Measurements from ENCODE around the gene TRNP1. TPM values are rescaled to one million over a fixed set of nuclear protein-coding genes. Genes with fewer than 3 reads are reported as not detected.

Gene TRNP1
- total RNA-seq, 2 experiments from 2014 or later = 0.19 to 0.20 TPM

GRCh38 chr1:27005648-27006496 is 12.4 kb downstream of the TRNP1 start:
- no peak for ATAC-seq (ENCODE audit: poor library complexity)
- CTCF ChIA-PET = no interaction called here
- no peak overlapping the region for H3K4me3 Mint-ChIP-seq

GRCh38 chr1:27006683-27007082 is 13.2 kb downstream of the TRNP1 start:
- H3K27ac ChIP-seq (ENCODE audit: low read depth in 1 of 2, low read length in 2 of 2) = no peak overlapping the region
- Mint-ChIP-seq H3K36me3 (ENCODE audit: low read depth) (no peaks in the 10 kb centered on the region), H3K4me3 (no peak overlapping the region), H3K4me1 (ENCODE audit: low read depth) (no peaks in the 10 kb centered on the region), H3K27me3 (peaks cover 29% of the 10 kb centered on the region), H3K27ac (no peak overlapping the region), H3K9me3 (no peaks in the 10 kb centered on the region)
- H3K4me1 ChIP-seq (ENCODE audit: insufficient read depth, low read length) = no peaks in the 10 kb centered on the region
- ChIA-PET POLR2A (no interaction called here), CTCF (no interaction called here)
- no peak for DNase-seq
- no peak for ATAC-seq (ENCODE audit: poor library complexity)
- peaks cover 8 to 11% of the 10 kb centered on the region in 2 experiments for H3K27me3 ChIP-seq (ENCODE audit: control insufficient read depth in 1 of 2, insufficient read depth in 2 of 2, low read length in 2 of 2)
- intact Hi-C loops (cut with DNase I, micrococcal nuclease) = no loop called here
- H3K9me3 ChIP-seq (ENCODE audit: control insufficient read depth in 1 of 2, insufficient read depth in 1 of 2, low read length in 2 of 2) = no peaks in the 10 kb centered on the region
- no peaks in the 10 kb centered on the region for H3K36me3 ChIP-seq (ENCODE audit: insufficient read depth, low read length)
- no peak overlapping the region for H3K4me3 ChIP-seq (ENCODE audit: low read length)
- TF ChIP-seq CTCF (IDR thresholded peaks at IDR 0.05) = no peak

More at GRCh38 chr1:27005648-27006496, 12.4 kb downstream of the TRNP1 start:
- POLR2A ChIA-PET = no interaction called here
- no peak overlapping the region for H3K27ac Mint-ChIP-seq
- Histone ChIP-seq H3K9me3 (ENCODE audit: control insufficient read depth in 1 of 2, insufficient read depth in 1 of 2, low read length in 2 of 2) (no peaks in the 10 kb centered on the region), H3K27me3 (ENCODE audit: control insufficient read depth in 1 of 2, insufficient read depth in 2 of 2, low read length in 2 of 2) (peaks cover 0 to 6% of the 10 kb centered on the region in 2 experiments), H3K36me3 (ENCODE audit: insufficient read depth, low read length) (no peaks in the 10 kb centered on the region), H3K4me3 (ENCODE audit: low read length) (no peak overlapping the region), H3K27ac (ENCODE audit: low read depth in 1 of 2, low read length in 2 of 2) (no peak overlapping the region), H3K4me1 (ENCODE audit: insufficient read depth, low read length) (no peaks in the 10 kb centered on the region)
- H3K4me1 Mint-ChIP-seq (ENCODE audit: low read depth) = no peaks in the 10 kb centered on the region
- DNase-seq = no peak
- no peaks in the 10 kb centered on the region for H3K36me3 Mint-ChIP-seq (ENCODE audit: low read depth)
- intact Hi-C loops (cut with DNase I, micrococcal nuclease) = loop anchor here in 1 of 2 experiments (2.0 kb wide), 1 partner anchor 87 kb away; no protein-coding TSS in a partner anchor
- peaks cover 23% of the 10 kb centered on the region for H3K27me3 Mint-ChIP-seq
- no peak for TF ChIP-seq CTCF (IDR thresholded peaks at IDR 0.05)
- H3K9me3 Mint-ChIP-seq = no peaks in the 10 kb centered on the region

GRCh38 chr1:27007909-27008582 is 14.6 kb downstream of the TRNP1 start:
- no peak for TF ChIP-seq CTCF (IDR thresholded peaks at IDR 0.05)
- H3K36me3 ChIP-seq (ENCODE audit: insufficient read depth, low read length) = no peaks in the 10 kb centered on the region
- H3K9me3 Mint-ChIP-seq = no peaks in the 10 kb centered on the region
- H3K4me1 ChIP-seq (ENCODE audit: insufficient read depth, low read length) = peaks cover 13% of the 10 kb centered on the region
- H3K4me3 ChIP-seq (ENCODE audit: low read length) = no peak overlapping the region
- intact Hi-C loops (cut with DNase I, micrococcal nuclease) = no loop called here
- POLR2A ChIA-PET = no interaction called here
- ATAC-seq (ENCODE audit: poor library complexity) (no peak), DNase-seq (no peak)
- no peak overlapping the region for H3K27ac ChIP-seq (ENCODE audit: low read depth in 1 of 2, low read length in 2 of 2)
- peaks cover 40% of the 10 kb centered on the region for H3K27me3 Mint-ChIP-seq
- no peaks in the 10 kb centered on the region for H3K36me3 Mint-ChIP-seq (ENCODE audit: low read depth)
- peaks cover 3% of the 10 kb centered on the region for H3K4me1 Mint-ChIP-seq (ENCODE audit: low read depth)
- H3K27ac Mint-ChIP-seq = no peak overlapping the region
- CTCF ChIA-PET = no interaction called here
- H3K4me3 Mint-ChIP-seq = no peak overlapping the region
- H3K9me3 ChIP-seq (ENCODE audit: control insufficient read depth in 1 of 2, insufficient read depth in 1 of 2, low read length in 2 of 2) = peaks cover 0 to 6% of the 10 kb centered on the region in 2 experiments
- H3K27me3 ChIP-seq (ENCODE audit: control insufficient read depth in 1 of 2, insufficient read depth in 2 of 2, low read length in 2 of 2) = peaks cover 18 to 22% of the 10 kb centered on the region in 2 experiments
